ENCODE results near the gene LEF1.

LEF1 gene

DNA sequence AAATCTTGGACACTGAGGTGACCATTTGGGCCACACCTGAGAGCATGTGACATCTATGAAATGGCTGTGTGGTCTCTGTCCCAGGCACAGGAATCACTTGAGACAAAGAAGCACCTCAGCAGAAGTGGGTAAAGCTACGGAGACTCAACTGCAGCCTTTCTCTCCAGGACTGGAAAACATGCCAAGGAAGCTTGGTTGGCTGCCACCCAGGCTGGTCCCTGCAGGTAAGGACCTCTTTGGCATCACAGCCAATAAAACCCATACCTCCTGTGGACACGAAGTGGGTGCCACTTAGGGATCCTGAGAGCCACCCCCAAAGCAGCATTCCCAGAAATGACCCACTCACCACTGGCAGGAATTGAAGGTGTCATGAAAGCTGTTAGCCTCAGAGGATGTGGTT is 74.6 kb downstream of the LEF1 start:
- Histone ChIP-seq H3K79me2 (ENCODE audit: low read length) (peaks cover 5% of the 10 kb centered on the region; the same call in 1 of the 2 replicates), H3K9ac (ENCODE audit: low read length) (no peak overlapping the region), H3K4me2 (ENCODE audit: low read length) (no peak overlapping the region), H2AFZ (ENCODE audit: low read depth, low read length) (no peak overlapping the region), H3K4me1 (ENCODE audit: low read length) (no peaks in the 10 kb centered on the region), H3K36me3 (replicated peaks; ENCODE audit: low read depth, low read length) (no peaks in the 10 kb centered on the region), H4K20me1 (ENCODE audit: insufficient read depth, low read length) (no peaks in the 10 kb centered on the region), H3K9me3 (ENCODE audit: insufficient read depth, low read length) (no peaks in the 10 kb centered on the region), H3K27ac (ENCODE audit: low read length) (no peak overlapping the region), H3K4me3 (ENCODE audit: low read length) (no peak overlapping the region), H3K27me3 (ENCODE audit: low read depth, low read length) (no peaks in the 10 kb centered on the region)
- TF ChIP-seq EZH2phosphoT487 (IDR thresholded peaks at IDR 0.05; ENCODE audit: low read depth), result no peak
- TF ChIP-seq, protein P1, sequence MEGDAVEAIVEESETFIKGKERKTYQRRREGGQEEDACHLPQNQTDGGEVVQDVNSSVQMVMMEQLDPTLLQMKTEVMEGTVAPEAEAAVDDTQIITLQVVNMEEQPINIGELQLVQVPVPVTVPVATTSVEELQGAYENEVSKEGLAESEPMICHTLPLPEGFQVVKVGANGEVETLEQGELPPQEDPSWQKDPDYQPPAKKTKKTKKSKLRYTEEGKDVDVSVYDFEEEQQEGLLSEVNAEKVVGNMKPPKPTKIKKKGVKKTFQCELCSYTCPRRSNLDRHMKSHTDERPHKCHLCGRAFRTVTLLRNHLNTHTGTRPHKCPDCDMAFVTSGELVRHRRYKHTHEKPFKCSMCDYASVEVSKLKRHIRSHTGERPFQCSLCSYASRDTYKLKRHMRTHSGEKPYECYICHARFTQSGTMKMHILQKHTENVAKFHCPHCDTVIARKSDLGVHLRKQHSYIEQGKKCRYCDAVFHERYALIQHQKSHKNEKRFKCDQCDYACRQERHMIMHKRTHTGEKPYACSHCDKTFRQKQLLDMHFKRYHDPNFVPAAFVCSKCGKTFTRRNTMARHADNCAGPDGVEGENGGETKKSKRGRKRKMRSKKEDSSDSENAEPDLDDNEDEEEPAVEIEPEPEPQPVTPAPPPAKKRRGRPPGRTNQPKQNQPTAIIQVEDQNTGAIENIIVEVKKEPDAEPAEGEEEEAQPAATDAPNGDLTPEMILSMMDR (IDR thresholded peaks at IDR 0.05; ENCODE audit: low read depth, low read length), result no peak

DNA sequence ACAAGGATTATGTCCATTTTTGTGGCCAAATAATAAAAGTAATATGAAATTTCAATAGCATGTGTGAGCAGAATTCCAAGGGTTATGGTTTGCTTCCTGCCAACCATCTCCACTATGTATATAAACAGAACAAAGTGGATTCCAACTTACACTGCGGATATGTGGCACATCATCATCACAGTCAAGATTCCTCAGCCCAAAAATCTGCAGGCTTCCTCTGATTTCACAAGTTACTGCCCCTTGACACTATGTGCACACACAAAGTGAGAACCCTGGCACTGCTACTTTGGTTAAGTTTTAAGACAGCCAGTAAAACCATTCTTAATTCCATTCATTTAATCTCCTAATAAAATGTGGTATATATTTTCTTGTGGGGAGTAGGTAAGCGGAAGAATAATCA is 76.4 kb downstream of the LEF1 start:
- Histone ChIP-seq H2AFZ (ENCODE audit: low read depth, low read length) (no peak overlapping the region), H3K4me1 (ENCODE audit: low read length) (no peaks in the 10 kb centered on the region), H3K9me3 (ENCODE audit: insufficient read depth, low read length) (no peaks in the 10 kb centered on the region), H4K20me1 (ENCODE audit: insufficient read depth, low read length) (no peaks in the 10 kb centered on the region), H3K36me3 (replicated peaks; ENCODE audit: low read depth, low read length) (no peaks in the 10 kb centered on the region), H3K79me2 (ENCODE audit: low read length) (peaks cover 5% of the 10 kb centered on the region; the same call in 1 of the 2 replicates), H3K27me3 (ENCODE audit: low read depth, low read length) (no peaks in the 10 kb centered on the region), H3K9ac (ENCODE audit: low read length) (no peak overlapping the region), H3K27ac (ENCODE audit: low read length) (no peak overlapping the region), H3K4me2 (ENCODE audit: low read length) (no peak overlapping the region), H3K4me3 (ENCODE audit: low read length) (no peak overlapping the region)
- no peak for TF ChIP-seq EZH2phosphoT487 (IDR thresholded peaks at IDR 0.05; ENCODE audit: low read depth)

DNA sequence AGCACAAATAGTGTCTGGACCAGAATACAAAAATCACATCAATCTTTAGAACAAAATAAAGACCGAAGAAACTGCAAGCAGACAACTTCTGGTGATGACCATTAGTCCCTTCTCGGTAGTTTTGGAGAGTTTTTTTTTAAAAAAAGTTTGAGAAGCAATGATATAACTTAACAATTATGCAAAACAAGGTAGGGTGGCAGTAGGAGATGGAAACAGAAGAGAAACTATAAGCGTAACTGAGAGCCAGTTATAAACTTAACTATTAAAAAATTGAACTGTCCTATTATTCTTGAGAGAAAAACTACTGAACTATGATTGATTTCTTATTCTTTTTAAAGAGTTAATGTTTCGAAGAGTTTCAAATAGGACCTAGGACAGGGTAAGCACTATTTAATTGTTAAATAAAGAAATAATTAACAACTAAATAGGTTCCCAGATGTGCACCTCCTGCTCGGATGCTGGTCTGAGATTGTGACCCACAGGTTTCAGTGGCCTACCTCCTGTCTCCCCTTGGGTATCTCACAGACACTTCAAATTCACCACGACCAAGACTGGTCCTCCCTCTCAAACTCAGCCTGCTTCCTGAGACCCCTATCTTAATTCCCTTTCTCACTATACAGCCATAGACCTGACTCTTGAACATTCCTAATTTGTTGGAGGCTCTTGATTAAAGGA is 81.3 kb downstream of the LEF1 start:
- peaks cover 4% of the 10 kb centered on the region; the same call in 1 of the 2 replicates for H3K79me2 ChIP-seq (ENCODE audit: low read length)
- TF ChIP-seq EZH2phosphoT487 (IDR thresholded peaks at IDR 0.05; ENCODE audit: low read depth), result no peak
- TF ChIP-seq, protein P1 (IDR thresholded peaks at IDR 0.05; ENCODE audit: low read depth, low read length), result no peak
- no peaks in the 10 kb centered on the region for H3K9me3 ChIP-seq (ENCODE audit: insufficient read depth, low read length)
- H3K27ac ChIP-seq (ENCODE audit: low read length), result no peak overlapping the region
- H3K36me3 ChIP-seq (replicated peaks; ENCODE audit: low read depth, low read length), result peaks cover 3% of the 10 kb centered on the region
- no peaks in the 10 kb centered on the region for H4K20me1 ChIP-seq (ENCODE audit: insufficient read depth, low read length)
- H3K4me3 ChIP-seq (ENCODE audit: low read length), result no peak overlapping the region
- no peak overlapping the region for H3K9ac ChIP-seq (ENCODE audit: low read length)
- no peaks in the 10 kb centered on the region for H3K27me3 ChIP-seq (ENCODE audit: low read depth, low read length)
- H3K4me1 ChIP-seq (ENCODE audit: low read length), result no peaks in the 10 kb centered on the region
- no peak overlapping the region for H2AFZ ChIP-seq (ENCODE audit: low read depth, low read length)
- H3K4me2 ChIP-seq (ENCODE audit: low read length), result no peak overlapping the region

DNA sequence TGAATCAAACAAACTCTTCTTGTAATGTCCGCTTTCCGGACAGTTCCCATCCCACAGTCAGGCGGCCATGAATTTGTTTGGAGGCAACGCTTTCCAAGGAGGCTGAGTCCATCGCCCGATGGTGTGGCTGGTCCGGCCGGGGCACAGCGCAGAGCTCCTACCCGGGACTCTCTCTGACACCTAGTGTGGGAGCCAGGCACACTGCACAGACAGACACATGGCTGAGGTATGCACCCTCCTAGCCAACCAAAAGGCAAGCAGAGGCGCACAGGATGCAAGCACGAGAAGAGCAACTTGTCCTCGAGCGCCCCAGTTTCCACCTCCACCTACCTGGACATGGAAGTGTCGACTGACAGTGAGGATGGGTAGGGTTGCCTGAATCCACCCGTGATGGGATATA is 87.5 kb downstream of the LEF1 start:
- TF ChIP-seq EZH2phosphoT487 (IDR thresholded peaks at IDR 0.05; ENCODE audit: low read depth), result no peak
- TF ChIP-seq, protein P1 (IDR thresholded peaks at IDR 0.05; ENCODE audit: low read depth, low read length), result no peak
- Histone ChIP-seq H3K4me3 (ENCODE audit: low read length) (no peak overlapping the region), H3K9ac (ENCODE audit: low read length) (no peak overlapping the region), H2AFZ (ENCODE audit: low read depth, low read length) (no peak overlapping the region), H4K20me1 (ENCODE audit: insufficient read depth, low read length) (no peaks in the 10 kb centered on the region), H3K36me3 (replicated peaks; ENCODE audit: low read depth, low read length) (peaks cover 16% of the 10 kb centered on the region), H3K27ac (ENCODE audit: low read length) (no peak overlapping the region), H3K79me2 (ENCODE audit: low read length) (no peaks in the 10 kb centered on the region), H3K9me3 (ENCODE audit: insufficient read depth, low read length) (no peaks in the 10 kb centered on the region), H3K27me3 (ENCODE audit: low read depth, low read length) (no peaks in the 10 kb centered on the region), H3K4me2 (ENCODE audit: low read length) (no peak overlapping the region), H3K4me1 (ENCODE audit: low read length) (no peaks in the 10 kb centered on the region)
